HG02759 (cell line): ENCODE data around the gene GALNT9.

Source experiments
- ATAC-seq: cut with Tn5 transposase; IDR thresholded peaks from one replicate; pipeline ENCODE4 v1.9.1; 2021; ENCODE audit warnings: mild to moderate bottlenecking, moderate library complexity; ENCODE audit not compliant: unreplicated experiment

Gene GALNT9

GRCh38 chr12:132187646-132188450, 141.5 kb downstream of the GALNT9 start:
- no peak for ATAC-seq

DNA sequence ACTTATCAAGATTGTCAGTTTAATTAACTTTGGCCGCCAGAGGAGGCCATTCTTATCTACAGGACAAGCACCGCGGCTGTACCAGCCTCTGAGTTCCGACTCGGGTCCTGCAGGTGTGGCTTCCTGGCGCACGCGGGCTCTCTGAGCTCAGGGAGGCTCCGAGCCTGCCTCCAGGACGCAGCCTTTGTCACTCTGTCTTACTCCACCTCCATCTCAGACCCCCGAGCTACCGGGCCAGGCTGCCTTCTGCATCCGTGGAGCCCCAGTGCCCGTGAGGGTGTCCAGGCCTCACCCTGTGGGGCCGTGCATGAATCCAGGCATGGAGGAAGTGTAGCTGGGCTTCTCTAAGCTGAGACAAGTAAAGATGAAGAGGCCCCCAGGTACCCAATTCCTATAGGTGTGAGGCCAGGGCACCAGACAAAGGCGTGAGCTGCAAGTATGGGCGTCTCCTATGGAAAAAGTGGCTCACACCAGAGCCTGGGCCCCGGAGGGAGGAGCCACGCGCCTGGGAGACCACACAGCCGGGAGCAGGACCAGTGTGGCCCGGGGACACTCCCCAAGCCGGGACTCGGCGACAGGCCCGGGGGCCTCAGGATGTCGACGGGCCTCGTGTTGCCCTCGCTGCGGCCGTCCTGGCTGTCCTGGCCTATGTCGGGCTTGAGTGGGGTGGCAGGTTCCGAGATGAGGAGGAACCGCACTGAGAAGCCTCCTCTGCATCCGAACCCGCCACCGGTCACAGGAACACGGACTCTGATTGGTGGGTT, 142.3 kb downstream of the GALNT9 start:
- ATAC-seq = no peak

- ATAC-seq = no peak
Observed at GRCh38 chr12:132186208-132186856, 143.1 kb downstream of the GALNT9 start.

DNA sequence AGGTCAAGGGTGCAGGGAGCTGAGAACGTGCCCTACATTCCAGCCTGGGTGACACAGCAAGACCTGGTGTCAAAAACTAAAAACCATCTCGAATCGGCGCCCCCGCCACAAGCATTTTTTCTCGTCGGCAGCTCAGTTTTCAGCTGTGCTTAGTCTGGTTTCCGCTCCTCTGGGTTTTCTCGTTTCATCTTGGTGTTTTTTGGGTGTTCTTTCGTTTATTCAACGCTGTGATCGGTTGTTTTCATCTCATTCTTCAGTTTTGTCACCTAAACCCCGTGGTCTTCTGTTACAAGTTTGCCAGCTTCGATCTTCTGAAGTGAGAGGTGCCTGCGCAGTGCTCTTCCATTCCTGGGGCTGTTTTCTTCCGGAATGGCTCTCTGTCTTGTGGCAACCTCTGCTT, 143.7 kb downstream of the GALNT9 start:
- no peak for ATAC-seq

DNA sequence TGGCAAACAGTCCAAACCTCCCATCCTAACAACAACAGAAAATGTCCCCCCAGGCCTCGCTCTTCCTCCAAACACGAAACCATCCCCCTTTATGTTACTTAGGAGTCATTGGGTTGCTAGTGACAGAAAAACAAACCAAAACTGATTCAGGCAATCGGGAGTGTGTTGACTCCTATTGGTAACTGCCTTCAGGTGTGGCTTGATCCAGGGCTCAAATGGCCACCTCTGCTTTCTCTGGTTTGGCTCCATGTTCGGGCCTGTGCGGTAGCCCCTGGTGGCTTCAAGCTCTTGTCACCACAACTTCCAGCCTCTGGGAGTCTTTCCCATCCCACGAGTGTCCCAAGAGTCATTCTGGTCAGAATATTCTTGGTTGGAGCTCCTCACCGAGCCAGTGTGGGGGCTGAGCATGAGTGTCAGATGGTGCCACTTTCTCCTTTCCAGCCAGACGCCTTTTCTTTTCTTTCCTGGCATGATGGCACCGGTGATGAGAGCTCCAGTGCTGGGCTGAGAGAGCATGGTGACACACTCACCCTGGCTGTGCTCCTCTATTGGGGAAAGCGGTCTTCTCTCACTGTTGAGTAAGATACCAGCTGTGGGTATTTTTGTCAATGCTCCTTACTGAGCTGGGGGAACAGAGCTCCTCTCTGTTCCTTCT, 146.6 kb downstream of the GALNT9 start:
- no peak for ATAC-seq

DNA sequence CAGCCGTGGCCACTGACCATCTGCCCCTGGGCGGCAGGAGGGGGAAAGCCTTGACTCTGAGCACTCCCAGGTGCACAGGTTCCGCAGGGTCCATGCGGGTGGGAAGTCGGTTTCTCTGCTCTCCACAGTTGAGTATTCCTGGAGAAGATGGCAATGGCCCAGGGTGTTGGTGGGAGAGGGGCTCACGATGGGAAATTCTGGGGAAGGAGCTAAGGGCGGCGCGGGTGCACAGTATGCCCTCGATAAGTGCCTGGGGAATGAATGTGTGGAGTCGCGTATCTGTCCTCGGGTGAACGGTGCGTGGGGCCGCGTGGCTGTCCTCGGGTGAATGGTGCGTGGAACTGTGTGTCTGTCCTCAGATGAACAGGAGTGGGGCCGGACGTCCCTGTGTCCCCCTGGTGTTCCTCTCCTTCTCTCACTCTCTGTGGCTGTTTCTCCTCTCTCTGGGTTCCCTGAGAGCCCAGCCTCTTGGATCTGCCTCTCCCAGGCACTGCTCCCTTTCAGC, 147.1 kb downstream of the GALNT9 start:
- no peak for ATAC-seq

DNA sequence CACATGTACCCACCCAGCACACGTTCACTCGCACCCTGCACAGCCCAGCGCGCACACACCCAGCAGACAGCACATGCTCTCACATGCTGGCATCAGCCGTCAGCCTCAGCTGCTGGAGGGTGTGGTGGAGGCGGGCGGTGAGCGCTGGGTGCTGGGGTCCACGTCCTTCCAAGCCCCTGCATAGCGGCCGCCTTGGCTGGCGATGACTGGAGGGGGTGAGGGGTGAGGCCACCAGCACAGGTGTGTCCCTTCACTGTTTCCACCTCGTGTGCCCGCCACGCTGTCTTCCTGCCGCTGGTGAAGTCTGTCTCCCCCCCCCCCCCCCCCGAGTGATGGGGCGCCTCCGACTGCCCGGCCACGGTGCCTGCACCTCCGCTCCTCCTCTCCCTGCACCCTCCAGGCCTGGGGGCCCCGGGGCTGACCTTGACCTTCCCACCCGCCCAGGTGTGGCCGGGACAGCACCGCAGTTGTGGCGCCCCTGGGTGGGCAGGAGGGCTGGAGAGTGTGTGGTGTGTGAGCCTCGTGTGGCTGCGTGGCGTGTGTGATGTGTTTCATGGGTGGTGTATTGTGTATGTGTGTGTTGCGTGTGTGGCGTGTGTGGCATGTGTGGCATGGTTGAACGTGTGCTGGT, 147.7 kb downstream of the GALNT9 start:
- ATAC-seq = no peak

DNA sequence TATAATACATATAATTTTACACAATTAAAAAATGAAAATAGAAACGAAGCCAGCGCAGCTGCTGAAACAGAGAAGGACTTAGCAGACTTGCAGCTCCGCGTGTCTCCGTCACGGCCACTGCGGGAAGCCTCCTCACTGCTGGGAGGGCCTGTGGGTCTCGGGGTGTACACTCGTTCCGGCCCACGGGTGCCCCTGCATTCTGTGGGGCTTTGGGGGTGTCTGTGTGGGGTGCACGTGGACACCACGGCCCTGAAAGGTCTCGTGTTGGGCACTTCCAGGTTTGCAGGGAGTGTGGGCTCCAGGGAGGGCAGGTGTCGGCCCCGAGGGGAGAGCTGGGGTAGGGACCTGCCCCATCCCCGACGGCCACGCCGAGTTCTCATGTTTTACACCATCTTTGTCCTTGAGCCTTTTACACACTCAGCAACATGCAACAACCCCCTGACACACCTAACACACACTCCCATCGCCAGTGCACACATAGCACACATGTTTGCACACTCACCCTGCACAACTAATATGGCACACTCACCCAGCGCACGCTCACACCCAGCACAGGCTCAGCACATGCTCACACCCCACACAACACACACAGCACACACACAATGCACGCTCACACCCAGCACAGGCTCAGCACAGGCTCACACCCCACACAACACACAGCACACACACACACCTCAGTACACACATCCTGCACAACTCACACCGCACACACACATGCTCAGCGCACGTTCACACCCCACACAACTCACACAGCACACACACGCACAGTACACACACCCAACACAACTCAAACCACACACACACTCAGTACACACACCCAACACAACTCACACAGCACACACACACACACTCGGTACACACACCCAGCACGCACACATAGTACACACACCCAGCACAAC, 148.5 kb downstream of the GALNT9 start:
- ATAC-seq = no peak

GRCh38 chr12:132179431-132180362, 149.7 kb downstream of the GALNT9 start:
- ATAC-seq = no peak

DNA sequence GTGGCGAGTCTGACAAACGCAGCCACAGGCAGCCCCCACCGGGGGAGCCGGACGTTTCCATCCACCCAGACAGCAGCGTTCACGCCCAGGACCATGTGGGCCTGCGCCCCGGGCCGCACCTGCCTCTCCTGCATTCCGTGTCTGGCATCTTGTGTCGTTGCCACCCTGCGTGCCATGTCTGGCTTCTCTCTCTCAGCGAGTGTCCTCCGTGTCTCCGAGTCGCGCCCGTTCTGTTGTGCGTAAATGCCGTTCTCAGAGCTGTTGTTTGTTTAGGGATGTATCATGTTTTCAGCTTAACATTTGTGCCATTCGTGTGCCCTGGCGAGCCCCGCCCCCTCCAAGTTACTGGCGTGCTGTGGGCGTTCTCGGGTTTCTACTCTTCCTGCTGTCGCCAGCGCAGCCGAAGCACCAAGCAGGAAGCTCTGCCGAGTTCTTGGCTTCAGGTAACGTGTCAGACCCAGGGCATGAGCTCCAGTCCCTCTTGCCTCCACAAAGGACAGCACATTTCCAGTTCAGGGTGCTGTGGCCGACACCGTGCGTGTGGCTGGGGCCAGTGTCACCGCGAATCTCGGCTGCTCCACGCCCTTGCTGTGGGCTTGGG, 150.5 kb downstream of the GALNT9 start:
- no peak for ATAC-seq

- ATAC-seq = no peak
Observed at GRCh38 chr12:132178316-132178715, 151.1 kb downstream of the GALNT9 start.

GRCh38 chr12:132176920-132177551, 152.4 kb downstream of the GALNT9 start:
- no peak for ATAC-seq

DNA sequence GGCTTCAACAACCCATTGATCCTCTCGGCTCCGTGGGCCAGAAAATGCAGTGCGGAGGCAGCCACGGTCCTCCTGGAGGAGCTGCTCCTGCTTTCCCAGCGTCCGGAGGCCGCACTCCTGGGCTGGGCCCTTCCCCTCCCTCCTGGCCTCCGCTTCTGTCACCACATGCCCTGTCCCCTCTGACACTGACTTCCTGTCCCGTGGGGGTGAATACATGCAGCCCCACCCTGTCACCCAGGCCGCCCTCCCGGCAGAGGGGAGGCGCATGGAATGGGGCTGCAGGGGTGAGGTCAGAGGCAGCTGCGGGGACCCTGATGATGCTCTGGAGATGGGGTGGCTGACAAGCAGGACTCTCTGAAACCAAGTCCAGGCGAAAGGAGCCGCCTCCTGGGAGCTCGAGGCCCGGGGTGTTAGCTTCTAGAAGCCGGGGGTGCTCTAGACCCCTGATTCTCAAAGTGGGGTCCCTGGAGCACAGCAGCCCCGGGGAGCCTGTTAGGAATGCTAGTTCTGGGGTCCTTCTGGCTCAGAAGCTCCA, 152.9 kb downstream of the GALNT9 start:
- no peak for ATAC-seq

DNA sequence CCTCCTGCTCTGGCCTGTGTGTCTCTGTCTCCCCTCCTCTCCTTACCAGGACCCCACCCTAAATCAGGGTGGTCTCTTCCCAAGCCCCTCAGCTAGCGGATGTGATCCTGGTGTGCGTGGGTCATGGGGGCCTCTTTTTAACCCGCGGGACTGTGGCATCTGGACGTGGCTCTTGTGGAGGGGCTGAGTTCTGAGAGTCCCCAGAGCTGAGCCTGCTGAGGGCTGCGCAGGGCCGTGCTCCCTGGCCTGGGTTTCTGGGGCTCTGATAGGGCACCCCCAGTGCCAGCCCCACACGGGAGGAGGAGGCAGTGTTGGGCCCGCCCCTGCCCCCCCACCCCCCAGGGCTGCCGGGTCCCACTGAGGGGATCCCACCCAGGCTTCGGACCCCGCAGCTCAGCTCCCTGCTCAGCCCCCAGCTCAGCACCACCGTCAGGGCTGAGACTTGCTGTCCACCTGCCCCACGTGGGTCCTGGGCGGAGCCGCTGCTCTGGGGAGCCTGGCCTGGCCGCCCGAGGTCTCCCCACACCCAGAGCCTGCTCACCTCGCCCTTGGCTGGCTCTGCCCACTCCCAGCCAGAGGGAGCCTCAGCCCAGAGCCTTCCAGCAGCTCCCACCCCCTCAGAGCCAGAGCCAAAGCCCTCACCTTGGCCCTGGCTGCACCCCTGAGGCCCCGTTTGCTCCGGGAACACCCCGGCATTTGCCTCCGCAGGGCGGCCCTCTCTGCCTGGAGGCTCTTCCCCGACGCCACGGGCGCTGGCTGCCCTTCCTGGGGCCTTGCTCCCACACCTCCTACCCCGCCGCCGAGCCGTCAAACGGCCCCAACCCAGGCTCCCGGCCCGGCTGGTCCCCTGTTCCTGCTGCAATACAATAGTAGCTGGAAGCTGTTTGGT, 153.6 kb downstream of the GALNT9 start:
- no peak for ATAC-seq

DNA sequence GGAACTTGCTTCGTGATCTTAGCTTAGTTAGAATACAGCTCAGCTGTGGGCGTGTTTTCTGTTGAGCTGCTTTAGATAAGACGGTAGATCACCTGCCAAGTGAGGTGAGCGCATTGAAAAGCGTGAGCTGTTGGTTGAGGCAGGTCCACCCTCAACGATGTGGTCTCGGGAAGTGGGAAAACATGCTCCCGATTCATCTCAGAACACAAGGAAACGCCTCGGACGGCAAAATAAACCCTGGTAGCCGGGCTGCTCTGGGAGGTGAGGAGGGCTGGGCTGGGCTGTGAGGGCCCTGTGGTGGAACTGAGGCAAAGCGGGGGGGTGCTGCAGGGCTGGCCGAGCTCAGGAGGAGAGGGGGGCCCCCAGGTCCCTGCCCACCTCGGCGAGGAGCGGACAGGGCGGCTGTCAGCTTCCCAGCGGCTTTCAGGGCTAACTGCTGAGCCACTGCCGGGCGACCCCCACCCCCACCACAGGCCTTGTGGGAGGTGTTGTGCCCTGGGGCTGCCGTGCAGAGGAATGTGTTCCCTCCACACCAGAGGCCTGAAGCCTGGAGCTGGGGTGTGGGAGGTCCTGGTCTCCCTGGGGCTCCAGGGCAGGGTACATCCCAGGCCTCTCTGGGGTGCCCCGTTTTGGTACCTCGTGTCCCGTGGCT, 154.4 kb downstream of the GALNT9 start:
- no peak for ATAC-seq
